K562 (cell line): ENCODE measurements around the gene SLC12A4. TPM values are rescaled to one million over a fixed set of nuclear protein-coding genes. Genes with fewer than 3 reads are reported as not detected.

Experiments used
- CCNT2 ChIP-seq: IDR thresholded peaks from 2 replicates; pipeline ENCODE4 v1.6.1; 2011; ENCODE audit warnings: borderline replicate concordance, low read depth, mild to moderate bottlenecking, moderate library complexity, mixed read lengths, low read length; ENCODE audit not compliant: insufficient read length; ENCODE audit errors: extremely low read depth
- FOXK2 ChIP-seq, 2 experiments: fragments of 450-650 bp; IDR thresholded peaks in 1 of 2; conservative IDR thresholded peaks in 1 of 2; 2 replicates each; pipeline ENCODE4 v1.6.1; 2016; ENCODE audit warnings: low read depth in 2 of 2, mild to moderate bottlenecking in 1 of 2
- HDAC1 ChIP-seq, 2 experiments: fragments of 450-650 bp; IDR thresholded peaks; 2 replicates each; pipeline ENCODE4 v1.6.1; 2016 to 2017; ENCODE audit warnings: inconsistent platforms in 1 of 2, mild to moderate bottlenecking in 1 of 2, moderate library complexity in 1 of 2
- MYBL2 ChIP-seq, 2 experiments: fragments of 450-650 bp in 1 of 2; sonication (generic) in 1 of 2; formaldehyde crosslinking in 1 of 2; IDR thresholded peaks; 2 replicates each; pipeline versions ENCODE4 v1.6.1 to v1.8.1; 2017 to 2022; ENCODE audit warnings: borderline replicate concordance in 1 of 2, inconsistent platforms in 1 of 2, low read depth in 1 of 2, mild to moderate bottlenecking in 1 of 2, missing genetic modification reagents in 1 of 2, moderate library complexity in 1 of 2
- OTX1 ChIP-seq: fragments of 450-650 bp; formaldehyde crosslinking; IDR thresholded peaks from 2 replicates; pipeline ENCODE4 v1.4.0; 2022; ENCODE audit warnings: mild to moderate bottlenecking
- SIN3B ChIP-seq: fragments of 450-650 bp; IDR thresholded peaks from 2 replicates; pipeline ENCODE4 v1.6.1; 2017; ENCODE audit warnings: low read depth, mild to moderate bottlenecking, moderate library complexity
- TRIM28 ChIP-seq: fragments of 450-650 bp; IDR thresholded peaks from 2 replicates; pipeline ENCODE4 v1.6.1; 2017
- ZKSCAN8 ChIP-seq: fragments of 200-800 bp; sonication (Bioruptor generic); IDR thresholded peaks from 2 replicates; pipeline ENCODE4 v1.6.1; 2016; ENCODE audit warnings: missing genetic modification characterization, missing compliant biosample characterization
- ZNF143 ChIP-seq: sonication (generic); formaldehyde crosslinking; IDR thresholded peaks from 2 replicates; pipeline ENCODE4 v1.9.0; 2022; ENCODE audit warnings: mild to moderate bottlenecking, missing genetic modification reagents
- ZNF316 ChIP-seq: fragments of 450-650 bp; IDR thresholded peaks from 2 replicates; pipeline ENCODE4 v1.6.1; 2016
- ZNF586 ChIP-seq: fragments of 450-650 bp; formaldehyde crosslinking; conservative IDR thresholded peaks from 2 replicates; pipeline ENCODE4 v1.4.0; 2020; ENCODE audit warnings: mild to moderate bottlenecking, moderate library complexity
- ZNF764 ChIP-seq: fragments of 250-450 bp; sonication (Bioruptor Pico); IDR thresholded peaks from 2 replicates; pipeline ENCODE4 v1.4.0; 2020; ENCODE audit warnings: low read depth, mild to moderate bottlenecking, moderate library complexity
- polyA plus RNA-seq, 8 experiments: library from polyadenylated mRNA; depleted of rRNA in 4 of 8; stranded (reverse) in 5 of 8; unstranded in 3 of 8; fragments of >200 nt; fragmentation: Nextera tagmentation in 2 of 8; fragmentation: Illumina TruSeq in 1 of 8; extraction: Ambion mirVana in 2 of 8; extraction: Trizol in 1 of 8; gene quantifications; 2 replicates each; pipeline versions ENCODE4 v1.2.1 to v1.2.3, GENCODE V29; 2011 to 2014; ENCODE audit warnings: inconsistent platforms in 1 of 8, missing spikeins in 1 of 8
- total RNA-seq, 7 experiments: library from RNA; depleted of rRNA in 6 of 7; stranded (reverse); fragments of >200 nt in 6 of 7; fragmentation: Illumina TruSeq in 2 of 7; extraction: Trizol in 2 of 7; gene quantifications; 2 replicates each; pipeline versions ENCODE4 v1.2.1 to v1.2.3, GENCODE V29; 2011 to 2021; ENCODE audit warnings: low replicate concordance in 1 of 7
- TF ChIP-seq, protein P1 (sequence below), 2 experiments: fragments of 450-650 bp; formaldehyde crosslinking in 1 of 2; IDR thresholded peaks; 2 replicates each; pipeline versions ENCODE4 v1.4.0 to v1.6.1; 2014 to 2020; ENCODE audit warnings: mild to moderate bottlenecking in 2 of 2, borderline replicate concordance in 1 of 2, low read depth in 1 of 2
- TF ChIP-seq, protein P2 (sequence below): fragments of 250-450 bp; sonication (Bioruptor Pico); IDR thresholded peaks from 2 replicates; pipeline ENCODE4 v1.5.0; 2021; ENCODE audit warnings: mild to moderate bottlenecking, borderline replicate concordance
- TF ChIP-seq, protein P3 (sequence below): sonication (generic); formaldehyde crosslinking; IDR thresholded peaks from 2 replicates; pipeline ENCODE4 v1.9.0; 2022; ENCODE audit warnings: mild to moderate bottlenecking, missing genetic modification reagents

The SLC12A4 gene
- total and polyA plus RNA-seq, 9 of the 15 experiments (the other 6 are each of a cell fraction or from before 2014, with no cell fraction given): 0.75 to 43.5 (median 15.0) TPM

DNA sequence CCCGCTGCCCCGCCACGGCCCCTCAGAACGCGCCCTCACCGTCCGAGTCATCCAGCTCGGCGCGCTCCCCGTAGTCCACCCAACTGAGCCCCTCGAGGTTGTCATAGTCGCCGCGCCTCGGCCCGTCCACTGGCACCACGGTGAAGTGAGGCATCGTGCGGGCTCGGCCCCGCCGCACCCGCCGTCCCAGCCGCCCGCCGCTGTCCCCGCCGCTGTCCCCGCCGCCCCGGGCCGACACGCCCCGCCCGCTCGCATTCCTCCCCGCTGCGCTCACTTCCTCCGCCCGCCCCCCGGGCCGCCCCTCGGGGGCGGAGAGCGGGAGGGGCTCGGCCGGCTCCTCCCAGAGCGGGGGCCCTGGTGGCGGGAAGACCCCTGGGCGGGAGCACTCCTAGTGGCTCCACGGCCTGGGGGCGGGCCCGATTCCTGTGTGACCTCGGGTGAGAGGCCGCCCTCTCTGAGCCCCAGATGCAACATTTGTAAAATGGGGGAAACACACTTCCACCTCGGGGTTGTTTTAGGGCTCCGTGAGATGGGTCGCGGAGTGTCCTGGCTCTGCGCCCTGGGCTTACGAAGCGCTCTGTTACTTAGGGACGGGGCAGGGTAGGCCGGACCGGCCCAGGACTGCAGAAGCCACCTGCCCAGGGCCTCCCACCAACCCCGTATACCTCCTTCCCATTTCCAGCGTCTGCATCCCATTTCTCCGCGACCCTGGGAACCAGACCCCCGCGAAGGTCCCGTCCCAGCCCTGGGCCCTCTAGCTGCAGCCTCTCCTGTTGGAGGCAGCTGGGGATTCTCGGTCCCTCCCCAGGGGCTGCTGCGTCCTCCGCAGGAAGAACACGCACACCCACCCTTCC, at the start of gene SLC12A4 (continued):
- no peak for TF ChIP-seq ZKSCAN8 (CRISPR knock-in tag)
- TF ChIP-seq, protein P1, sequence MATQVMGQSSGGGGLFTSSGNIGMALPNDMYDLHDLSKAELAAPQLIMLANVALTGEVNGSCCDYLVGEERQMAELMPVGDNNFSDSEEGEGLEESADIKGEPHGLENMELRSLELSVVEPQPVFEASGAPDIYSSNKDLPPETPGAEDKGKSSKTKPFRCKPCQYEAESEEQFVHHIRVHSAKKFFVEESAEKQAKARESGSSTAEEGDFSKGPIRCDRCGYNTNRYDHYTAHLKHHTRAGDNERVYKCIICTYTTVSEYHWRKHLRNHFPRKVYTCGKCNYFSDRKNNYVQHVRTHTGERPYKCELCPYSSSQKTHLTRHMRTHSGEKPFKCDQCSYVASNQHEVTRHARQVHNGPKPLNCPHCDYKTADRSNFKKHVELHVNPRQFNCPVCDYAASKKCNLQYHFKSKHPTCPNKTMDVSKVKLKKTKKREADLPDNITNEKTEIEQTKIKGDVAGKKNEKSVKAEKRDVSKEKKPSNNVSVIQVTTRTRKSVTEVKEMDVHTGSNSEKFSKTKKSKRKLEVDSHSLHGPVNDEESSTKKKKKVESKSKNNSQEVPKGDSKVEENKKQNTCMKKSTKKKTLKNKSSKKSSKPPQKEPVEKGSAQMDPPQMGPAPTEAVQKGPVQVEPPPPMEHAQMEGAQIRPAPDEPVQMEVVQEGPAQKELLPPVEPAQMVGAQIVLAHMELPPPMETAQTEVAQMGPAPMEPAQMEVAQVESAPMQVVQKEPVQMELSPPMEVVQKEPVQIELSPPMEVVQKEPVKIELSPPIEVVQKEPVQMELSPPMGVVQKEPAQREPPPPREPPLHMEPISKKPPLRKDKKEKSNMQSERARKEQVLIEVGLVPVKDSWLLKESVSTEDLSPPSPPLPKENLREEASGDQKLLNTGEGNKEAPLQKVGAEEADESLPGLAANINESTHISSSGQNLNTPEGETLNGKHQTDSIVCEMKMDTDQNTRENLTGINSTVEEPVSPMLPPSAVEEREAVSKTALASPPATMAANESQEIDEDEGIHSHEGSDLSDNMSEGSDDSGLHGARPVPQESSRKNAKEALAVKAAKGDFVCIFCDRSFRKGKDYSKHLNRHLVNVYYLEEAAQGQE (IDR thresholded peaks at IDR 0.05; ENCODE audit: borderline replicate concordance): no peak
- TF ChIP-seq, protein P1 (CRISPR knock-in tag; IDR thresholded peaks at IDR 0.05; ENCODE audit: low read depth): no peak
- TF ChIP-seq CCNT2: peak; percentile 91
- no peak for TF ChIP-seq ZNF764 (CRISPR knock-in tag)
- TF ChIP-seq ZNF316: no peak
- TF ChIP-seq, protein P2, sequence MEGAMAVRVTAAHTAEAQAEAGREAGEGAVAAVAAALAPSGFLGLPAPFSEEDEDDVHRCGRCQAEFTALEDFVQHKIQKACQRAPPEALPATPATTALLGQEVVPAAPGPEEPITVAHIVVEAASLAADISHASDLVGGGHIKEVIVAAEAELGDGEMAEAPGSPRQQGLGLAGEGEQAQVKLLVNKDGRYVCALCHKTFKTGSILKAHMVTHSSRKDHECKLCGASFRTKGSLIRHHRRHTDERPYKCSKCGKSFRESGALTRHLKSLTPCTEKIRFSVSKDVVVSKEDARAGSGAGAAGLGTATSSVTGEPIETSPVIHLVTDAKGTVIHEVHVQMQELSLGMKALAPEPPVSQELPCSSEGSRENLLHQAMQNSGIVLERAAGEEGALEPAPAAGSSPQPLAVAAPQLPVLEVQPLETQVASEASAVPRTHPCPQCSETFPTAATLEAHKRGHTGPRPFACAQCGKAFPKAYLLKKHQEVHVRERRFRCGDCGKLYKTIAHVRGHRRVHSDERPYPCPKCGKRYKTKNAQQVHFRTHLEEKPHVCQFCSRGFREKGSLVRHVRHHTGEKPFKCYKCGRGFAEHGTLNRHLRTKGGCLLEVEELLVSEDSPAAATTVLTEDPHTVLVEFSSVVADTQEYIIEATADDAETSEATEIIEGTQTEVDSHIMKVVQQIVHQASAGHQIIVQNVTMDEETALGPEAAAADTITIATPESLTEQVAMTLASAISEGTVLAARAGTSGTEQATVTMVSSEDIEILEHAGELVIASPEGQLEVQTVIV (CRISPR knock-in tag): no peak
- 0 out of 4 replicates have a peak, but pooled peaks of 1 of the 2 experiments have one; percentile 10 for TF ChIP-seq FOXK2 (conservative IDR thresholded peaks at IDR 0.05 in 1 of 2, IDR thresholded peaks at IDR 0.05 in 1 of 2; ENCODE audit: low read depth in 2 of 2)
- TF ChIP-seq MYBL2 (IDR thresholded peaks at IDR 0.05; ENCODE audit: low read depth): no peak
- TF ChIP-seq MYBL2 (CRISPR knock-in tag; IDR thresholded peaks at IDR 0.05; ENCODE audit: borderline replicate concordance): no peak
- no peak for TF ChIP-seq OTX1
- TF ChIP-seq HDAC1 (IDR thresholded peaks at IDR 0.05): peak in 1 of 2 experiments; percentile 5; a peak in 2 of 4 replicates
- peak; percentile 33; the same call in 1 of the 2 replicates for TF ChIP-seq SIN3B
- TF ChIP-seq TRIM28: no peak
- TF ChIP-seq, protein P3, sequence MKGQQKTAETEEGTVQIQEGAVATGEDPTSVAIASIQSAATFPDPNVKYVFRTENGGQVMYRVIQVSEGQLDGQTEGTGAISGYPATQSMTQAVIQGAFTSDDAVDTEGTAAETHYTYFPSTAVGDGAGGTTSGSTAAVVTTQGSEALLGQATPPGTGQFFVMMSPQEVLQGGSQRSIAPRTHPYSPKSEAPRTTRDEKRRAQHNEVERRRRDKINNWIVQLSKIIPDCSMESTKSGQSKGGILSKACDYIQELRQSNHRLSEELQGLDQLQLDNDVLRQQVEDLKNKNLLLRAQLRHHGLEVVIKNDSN: no peak
- TF ChIP-seq ZNF143 (CRISPR knock-in tag): no peak
- TF ChIP-seq ZNF586 (CRISPR knock-in tag): no peak
